B cell (primary cell): Measurements from ENCODE around the gene CAMK2D. TPM values are rescaled to one million over a fixed set of nuclear protein-coding genes. Genes with fewer than 3 reads are reported as not detected.

Experiments used
- ATAC-seq: fragments of 200-7000 bp; cut with Tn5 transposase; one replicate; pipeline ENCODE4 v1.10.0; 2021; ENCODE audit warnings: low read depth, mild to moderate bottlenecking, moderate number of reproducible peaks, moderate library complexity
- CTCF ChIA-PET: fragments of 350-600 bp; sonication (Branson Sonifier 250); formaldehyde crosslinking; loops from one replicate; lab custom pipeline; 2021; ENCODE audit warnings: antibody characterized with exemption, inconsistent platforms; lab: Charles Lee
- POLR2A ChIA-PET: fragments of 350-600 bp; sonication (Branson Sonifier 250); formaldehyde crosslinking; loops from one replicate; lab custom pipeline; 2021; ENCODE audit warnings: antibody characterized with exemption; lab: Charles Lee
- DNase-seq: peaks from one replicate; pipeline ENCODE4 v3.0.0; 2013
- H2AFZ ChIP-seq: 2 replicates; pipeline ENCODE4 v1.6.1; 2012; ENCODE audit warnings: mild to moderate bottlenecking, low read depth, low read length; ENCODE audit not compliant: insufficient read depth, poor library complexity, severe bottlenecking
- H3K27ac ChIP-seq, 2 donors: 1 replicate in 1 of 2; 2 replicates in 1 of 2; pipeline ENCODE4 v1.5.1; 2012 to 2013; ENCODE audit warnings: low read length in 2 of 2, mild to moderate bottlenecking in 2 of 2, moderate library complexity in 1 of 2
- H3K27me3 ChIP-seq, 4 experiments: fragments of 200-600 bp in 1 of 4; sonication (generic) in 1 of 4; replicated peaks in 1 of 4; 1 replicate in 2 of 4; 2 replicates in 2 of 4; pipeline versions ENCODE4 v1.6.1 to v1.7.0; 2013 to 2016; ENCODE audit warnings: low read length in 3 of 4, mild to moderate bottlenecking in 2 of 4, mixed read lengths in 1 of 4, moderate library complexity in 1 of 4; ENCODE audit not compliant: insufficient read depth in 4 of 4, control insufficient read depth in 3 of 4; ENCODE audit errors: control extremely low read depth in 1 of 4
- H3K36me3 ChIP-seq, 2 experiments: replicated peaks in 1 of 2; 1 replicate in 1 of 2; 2 replicates in 1 of 2; pipeline versions ENCODE4 v1.6.1 to v1.7.1; 2013; ENCODE audit warnings: low read length in 1 of 2; ENCODE audit not compliant: insufficient read depth in 2 of 2, control insufficient read depth in 1 of 2; ENCODE audit errors: control extremely low read depth in 1 of 2, extremely low read depth in 1 of 2
- H3K4me1 ChIP-seq, 2 donors: fragments of 200-600 bp in 1 of 2; sonication (generic) in 1 of 2; 1 replicate in 1 of 2; 2 replicates in 1 of 2; pipeline versions ENCODE4 v1.5.1 to v1.6.1; 2013 to 2017; ENCODE audit warnings: low read length in 2 of 2; ENCODE audit not compliant: control insufficient read depth in 2 of 2, insufficient read depth in 2 of 2
- H3K4me2 ChIP-seq: replicated peaks from 2 replicates; pipeline ENCODE3; 2012; ENCODE audit warnings: mild to moderate bottlenecking, low read depth, low read length; ENCODE audit not compliant: poor library complexity, severe bottlenecking
- H3K4me3 ChIP-seq, 5 experiments: fragments of 200-600 bp in 1 of 5; sonication (generic) in 1 of 5; 1 replicate in 3 of 5; 2 replicates in 2 of 5; pipeline versions ENCODE4 v1.5.1 to v1.7.0; 2011 to 2016; ENCODE audit warnings: low read length in 4 of 5, mild to moderate bottlenecking in 4 of 5, low read depth in 2 of 5, control low read depth in 1 of 5, moderate library complexity in 1 of 5; ENCODE audit not compliant: insufficient read depth in 1 of 5; ENCODE audit errors: control extremely low read depth in 1 of 5, extremely low read depth in 1 of 5
- H3K79me2 ChIP-seq: fragments of 200-600 bp; sonication (generic); one replicate; pipeline ENCODE4 v1.6.0; 2016; ENCODE audit warnings: low read length; ENCODE audit not compliant: control insufficient read depth, insufficient read depth
- H3K9ac ChIP-seq: fragments of 200-600 bp; sonication (generic); 2 replicates; pipeline ENCODE4 v1.6.1; 2017; ENCODE audit warnings: mild to moderate bottlenecking, low read length, moderate library complexity
- H3K9me3 ChIP-seq, 3 donors: one replicate each; pipeline versions ENCODE4 v1.6.1 to v1.7.1; 2013; ENCODE audit warnings: low read length in 2 of 3; ENCODE audit not compliant: control insufficient read depth in 2 of 3, insufficient read depth in 1 of 3; ENCODE audit errors: control extremely low read depth in 1 of 3
- H4K20me1 ChIP-seq: 2 replicates; pipeline ENCODE4 v1.6.0; 2012; ENCODE audit warnings: mild to moderate bottlenecking, low read length; ENCODE audit not compliant: insufficient read depth, control insufficient read depth, poor library complexity, severe bottlenecking
- H3K27ac Mint-ChIP-seq: one replicate; pipeline ENCODE4 v1.8.0; 2021; ENCODE audit warnings: mixed read lengths
- H3K27me3 Mint-ChIP-seq: one replicate; pipeline ENCODE4 v1.8.0; 2021; ENCODE audit warnings: mixed read lengths
- H3K4me1 Mint-ChIP-seq: one replicate; pipeline ENCODE4 v1.8.0; 2021; ENCODE audit warnings: mixed read lengths
- H3K4me3 Mint-ChIP-seq: one replicate; pipeline ENCODE4 v1.8.0; 2021; ENCODE audit warnings: mixed read lengths
- H3K9me3 Mint-ChIP-seq: one replicate; pipeline ENCODE4 v1.8.0; 2022; ENCODE audit warnings: mixed read lengths; ENCODE audit not compliant: insufficient read depth
- CTCF ChIP-seq: fragments of 200-600 bp; IDR thresholded peaks from one replicate; pipeline ENCODE4 v1.8.0; 2022; ENCODE audit warnings: antibody characterized with exemption, mild to moderate bottlenecking
- EZH2 ChIP-seq: IDR thresholded peaks from 2 replicates; pipeline ENCODE4 v1.6.1; 2012; ENCODE audit warnings: borderline replicate concordance, low read depth, mild to moderate bottlenecking, moderate library complexity, low read length; ENCODE audit not compliant: insufficient read depth, poor library complexity, severe bottlenecking
- WGBS: methylation state at CpG from one replicate; pipeline ENCODE4 v1.1.5; 2013; ENCODE audit warnings: missing lambda C conversion rate; ENCODE audit not compliant: insufficient coverage; 5-methylcytosine and 5-hydroxymethylcytosine counted together
- intact Hi-C: fragments of 100-400 bp; cut with micrococcal nuclease; formaldehyde crosslinking; loops from one replicate; pipeline ENCODE4 v1.10.0; 2022
- polyA plus RNA-seq: library from polyadenylated mRNA; depleted of rRNA; stranded (reverse); fragments of >200 nt; gene quantifications from 2 replicates; pipeline ENCODE4 v1.2.3, GENCODE V29; 2012
- total RNA-seq, 2 donors: library from RNA; stranded (reverse); fragments of 120-200 nt in 1 of 2; gene quantifications; 1 replicate in 1 of 2; 2 replicates in 1 of 2; pipeline versions ENCODE4 v1.2.3 to v1.2.4, GENCODE V29; 2013 to 2022

CAMK2D gene
- total and polyA plus RNA-seq, 2 donors (not counting 1 experiment from before 2014, with no cell fraction given): 26.3 to 57.0 TPM

GRCh38 chr4:113691676-113692075 is 69.9 kb downstream of the CAMK2D start:
- DNase-seq (no peak), ATAC-seq (no peak)
- no peak overlapping the region for H3K27ac Mint-ChIP-seq
- intact Hi-C loops: loop anchor here (2.0 kb wide), 1 partner anchor 19 kb away; no protein-coding TSS in a partner anchor
- no peaks in the 10 kb centered on the region for H3K9me3 ChIP-seq
- POLR2A ChIA-PET: no interaction called here
- peaks cover 13% of the 10 kb centered on the region for H4K20me1 ChIP-seq
- H3K9me3 Mint-ChIP-seq: no peaks in the 10 kb centered on the region
- TF ChIP-seq CTCF: no peak
- TF ChIP-seq EZH2: no peak
- no peak overlapping the region for H3K4me2 ChIP-seq
- no peaks in the 10 kb centered on the region for H3K27me3 ChIP-seq
- peaks cover 91% of the 10 kb centered on the region for H3K79me2 ChIP-seq
- no CpG with 5 or more reads among the region's 2 CpGs for WGBS
- H3K4me3 ChIP-seq: no peak overlapping the region
- H3K36me3 ChIP-seq: peaks cover 2 to 7% of the 10 kb centered on the region in 2 experiments
- H3K9ac ChIP-seq: no peak overlapping the region
- no peak overlapping the region for H3K4me3 Mint-ChIP-seq
- H3K27ac ChIP-seq: no peak overlapping the region
- H3K4me1 ChIP-seq: peaks cover 28 to 56% of the 10 kb centered on the region in 2 donors
- no peaks in the 10 kb centered on the region for H3K27me3 Mint-ChIP-seq
- no peak overlapping the region for H2AFZ ChIP-seq
- H3K4me1 Mint-ChIP-seq: peaks cover 55% of the 10 kb centered on the region
- CTCF ChIA-PET: no interaction called here

- H3K4me1 Mint-ChIP-seq: peaks cover 61% of the 10 kb centered on the region
- H3K27ac Mint-ChIP-seq: peak overlapping the region; percentile 47
- peak overlapping the region in 1 of 2 donors; percentile 7 for H3K27ac ChIP-seq
Measured at GRCh38 chr4:113689394-113689793, 72.1 kb downstream of the CAMK2D start.

More at GRCh38 chr4:113689394-113689793, 72.1 kb downstream of the CAMK2D start:
- Histone ChIP-seq H3K9me3 (no peaks in the 10 kb centered on the region), H2AFZ (no peak overlapping the region), H3K79me2 (peaks cover 91% of the 10 kb centered on the region), H4K20me1 (peaks cover 19% of the 10 kb centered on the region), H3K27me3 (no peaks in the 10 kb centered on the region), H3K36me3 (peaks cover 0 to 7% of the 10 kb centered on the region in 2 experiments), H3K4me3 (no peak overlapping the region), H3K4me1 (peaks cover 28 to 50% of the 10 kb centered on the region in 2 donors), H3K9ac (no peak overlapping the region), H3K4me2 (peak overlapping the region; percentile 1)
- no peaks in the 10 kb centered on the region for H3K9me3 Mint-ChIP-seq
- ChIA-PET CTCF (interaction anchor here (0.8 kb wide), 1 partner anchor 47 kb away, joined by 3 read pairs; no protein-coding TSS in a partner anchor), POLR2A (interaction anchor here (0.7 kb wide), 1 partner anchor 20 kb away, joined by 3 read pairs; no protein-coding TSS in a partner anchor)
- no peak for TF ChIP-seq EZH2
- no peak for TF ChIP-seq CTCF
- ATAC-seq: no peak
- intact Hi-C loops: loop anchor here (2.0 kb wide), 1 partner anchor 15 kb away; no protein-coding TSS in a partner anchor
- no peaks in the 10 kb centered on the region for H3K27me3 Mint-ChIP-seq
- 11% methylated on average over 1 of the region's 1 CpG for WGBS
- no peak for DNase-seq
- H3K4me3 Mint-ChIP-seq: peak overlapping the region; percentile 15
